ENCODE results near the gene MKNK2. TPM values are rescaled to one million over a fixed set of nuclear protein-coding genes. Genes with fewer than 3 reads are reported as not detected.
A peak's percentile ranks its signal among the peaks of the same experiment; 100 is the strongest.

MKNK2 gene
- total RNA-seq, 1 donor from 2014 or later = 97.1 TPM

- Mint-ChIP-seq H3K27ac (no peak overlapping the region), H3K4me3 (no peak overlapping the region), H3K9me3 (no peaks in the 10 kb centered on the region), H3K4me1 (no peaks in the 10 kb centered on the region), H3K27me3 (ENCODE audit: low read depth) (no peaks in the 10 kb centered on the region), H3K36me3 (no peaks in the 10 kb centered on the region)
- no peak for DNase-seq (ENCODE audit: low spot score in 2 of 2, unreplicated experiment in 2 of 2)
- no peak for TF ChIP-seq CTCF (IDR thresholded peaks at IDR 0.05; ENCODE audit: unreplicated experiment)
These were observed 29.4 kb downstream of the MKNK2 start for GRCh38 chr19:2021453-2022140.

GRCh38 chr19:2018752-2019151, 32.3 kb downstream of the MKNK2 start:
- Mint-ChIP-seq H3K36me3 (no peaks in the 10 kb centered on the region), H3K4me3 (no peak overlapping the region), H3K9me3 (no peaks in the 10 kb centered on the region), H3K4me1 (no peaks in the 10 kb centered on the region), H3K27ac (no peak overlapping the region), H3K27me3 (ENCODE audit: low read depth) (no peaks in the 10 kb centered on the region)
- no peak for DNase-seq (ENCODE audit: low spot score in 2 of 2, unreplicated experiment in 2 of 2)
- no peak for TF ChIP-seq CTCF (IDR thresholded peaks at IDR 0.05; ENCODE audit: unreplicated experiment)

GRCh38 chr19:2016041-2016807, 34.8 kb downstream of the MKNK2 start:
- H3K9me3 Mint-ChIP-seq = no peaks in the 10 kb centered on the region
- TF ChIP-seq CTCF (IDR thresholded peaks at IDR 0.05; ENCODE audit: unreplicated experiment) = no peak
- peaks cover 12% of the 10 kb centered on the region for H3K36me3 Mint-ChIP-seq
- H3K27ac Mint-ChIP-seq = peak overlapping the region; percentile 30
- H3K4me1 Mint-ChIP-seq = peaks cover 5% of the 10 kb centered on the region
- DNase-seq (ENCODE audit: low spot score in 2 of 2, unreplicated experiment in 2 of 2) = no peak
- no peaks in the 10 kb centered on the region for H3K27me3 Mint-ChIP-seq (ENCODE audit: low read depth)
- peak overlapping the region; percentile 59 for H3K4me3 Mint-ChIP-seq

GRCh38 chr19:2015608-2015950, 35.5 kb downstream of the MKNK2 start, which contains the start of gene BTBD2:
TSS of gene BTBD2 (minus strand) at chr19:2015714. CDS start at chr19:2015703, 11 bp downstream.
- no peak for DNase-seq (ENCODE audit: low spot score in 2 of 2, unreplicated experiment in 2 of 2)
- Mint-ChIP-seq H3K27ac (peak within 1 kb of the TSS; percentile 30), H3K27me3 (ENCODE audit: low read depth) (no peaks in the 10 kb centered on the region), H3K4me1 (peaks cover 5% of the 10 kb centered on the region), H3K36me3 (peaks cover 17% of the 10 kb centered on the region), H3K4me3 (peak within 1 kb of the TSS; percentile 65), H3K9me3 (no peaks in the 10 kb centered on the region)
- TF ChIP-seq CTCF (IDR thresholded peaks at IDR 0.05; ENCODE audit: unreplicated experiment) = no peak

GRCh38 chr19:2014731-2015607, 36.1 kb downstream of the MKNK2 start:
- Mint-ChIP-seq H3K4me1 (peaks cover 5% of the 10 kb centered on the region), H3K36me3 (peaks cover 23% of the 10 kb centered on the region), H3K4me3 (peak overlapping the region; percentile 65), H3K9me3 (no peaks in the 10 kb centered on the region), H3K27me3 (ENCODE audit: low read depth) (no peaks in the 10 kb centered on the region), H3K27ac (peak overlapping the region; percentile 21)
- peak in 1 of 2 experiments; percentile 50 for DNase-seq (ENCODE audit: low spot score in 2 of 2, unreplicated experiment in 2 of 2)
- no peak for TF ChIP-seq CTCF (IDR thresholded peaks at IDR 0.05; ENCODE audit: unreplicated experiment)

Measured in mesothelial cell of epicardium (in vitro differentiated cells).